HCT116 (cell line): ENCODE measurements around the gene LGALS9. TPM values are rescaled to one million over a fixed set of nuclear protein-coding genes. Genes with fewer than 3 reads are reported as not detected.
"Not testable (repeated sequence)": the region's sequence is repeated elsewhere in the genome, so short reads cannot be mapped to it uniquely, and the experiment has no call there.

Experiments used
- ATAC-seq: fragments of 200-7000 bp; cut with Tn5 transposase; 2 replicates; pipeline ENCODE4 v1.9.1; 2020; ENCODE audit warnings: mild to moderate bottlenecking, moderate library complexity
- BruUV-seq: library from RNA; stranded (reverse); fragments of 400-500 nt; replicated peaks from 2 replicates; lab custom pipeline; 2021; lab: Mats Ljungman, UMichigan
- CTCF ChIA-PET: fragments of 300-600 bp; sonication (Branson Sonifier 250); formaldehyde crosslinking; loops from one replicate; lab custom pipeline; 2021; ENCODE audit warnings: antibody characterized with exemption; lab: Charles Lee
- POLR2A ChIA-PET: fragments of 300-600, 350-600 bp; sonication (Branson Sonifier 250); formaldehyde crosslinking; loops from one replicate; lab custom pipeline; 2021; ENCODE audit warnings: antibody characterized with exemption; lab: Charles Lee
- RAD21 ChIA-PET, 2 experiments: fragments of 300-600 bp; sonication (Branson Sonifier 250); formaldehyde crosslinking; loops; one replicate each; lab custom pipeline; 2023; ENCODE audit warnings: low total read pairs in 2 of 2; ENCODE audit not compliant: uncharacterized antibody in 2 of 2, unreplicated experiment in 2 of 2, low non-redundant PET in 1 of 2; lab: Charles Lee
- DNase-seq: peaks from one replicate; pipeline ENCODE4 v3.0.0-alpha.2; 2010; ENCODE audit warnings: low read depth, low spot score
- H2AFZ ChIP-seq: fragments of 200-600 bp; shearing (Covaris generic), sonication (generic); 2 replicates; pipeline ENCODE4 v1.6.1; 2017; ENCODE audit warnings: low read depth, mixed run types, mixed read lengths, antibody characterized with exemption, low read length; ENCODE audit not compliant: poor library complexity, severe bottlenecking
- H3K27ac ChIP-seq: 2 replicates; pipeline ENCODE4 v1.5.1; 2012; ENCODE audit warnings: low read depth, low read length
- H3K27me3 ChIP-seq: fragments of 200-600 bp; sonication (generic); 2 replicates; pipeline ENCODE4 v1.6.1; 2016; ENCODE audit warnings: mixed run types, low read length, mixed read lengths; ENCODE audit not compliant: insufficient read depth
- H3K36me3 ChIP-seq, 2 experiments: fragments of 200-500 bp in 1 of 2; fragments of 200-600 bp in 1 of 2; sonication (Bioruptor generic) in 1 of 2; sonication (generic) in 1 of 2; 2 replicates each; pipeline versions ENCODE4 v1.5.1 to v1.6.1; 2014 to 2016; ENCODE audit warnings: low read length in 2 of 2, inconsistent platforms in 1 of 2, mixed read lengths in 1 of 2, mixed run types in 1 of 2; ENCODE audit not compliant: insufficient read depth in 2 of 2, control insufficient read depth in 1 of 2
- H3K4me1 ChIP-seq, 2 experiments: fragments of 200-600 bp in 1 of 2; sonication (generic) in 1 of 2; 2 replicates each; pipeline versions ENCODE4 v1.5.1 to v1.6.1; 2012 to 2017; ENCODE audit warnings: low read length in 2 of 2, inconsistent platforms in 1 of 2, mild to moderate bottlenecking in 1 of 2, mixed read lengths in 1 of 2, mixed run types in 1 of 2, moderate library complexity in 1 of 2; ENCODE audit not compliant: insufficient read depth in 2 of 2, control insufficient read depth in 1 of 2
- H3K4me2 ChIP-seq: fragments of 200-600 bp; sonication (generic); 2 replicates; pipeline ENCODE4 v1.6.1; 2017; ENCODE audit warnings: mixed run types, low read length, mixed read lengths
- H3K4me3 ChIP-seq, 2 experiments: fragments of 200-600 bp in 1 of 2; sonication (generic) in 1 of 2; replicated peaks in 1 of 2; 2 replicates each; pipeline ENCODE4 v1.5.1; 2011 to 2016; ENCODE audit warnings: low read length in 2 of 2, control low read depth in 1 of 2, low read depth in 1 of 2, mild to moderate bottlenecking in 1 of 2, mixed read lengths in 1 of 2, mixed run types in 1 of 2
- H3K79me2 ChIP-seq: fragments of 200-600 bp; sonication (generic); 2 replicates; pipeline ENCODE4 v1.6.1; 2017; ENCODE audit warnings: mild to moderate bottlenecking, mixed run types, low read length, moderate library complexity, mixed read lengths; ENCODE audit not compliant: insufficient read depth
- H3K9ac ChIP-seq: fragments of 200-600 bp; sonication (generic); 2 replicates; pipeline ENCODE4 v1.6.1; 2016; ENCODE audit warnings: low read length, mixed read lengths
- H3K9me2 ChIP-seq: fragments of 200-600 bp; sonication (generic), shearing (Covaris generic); 2 replicates; pipeline ENCODE4 v1.6.1; 2017; ENCODE audit warnings: mixed run types, mild to moderate bottlenecking, moderate library complexity; ENCODE audit not compliant: insufficient read depth
- H3K9me3 ChIP-seq, 2 experiments: fragments of 200-500 bp in 1 of 2; fragments of 200-600 bp in 1 of 2; sonication (Bioruptor generic) in 1 of 2; sonication (generic) in 1 of 2; 2 replicates each; pipeline ENCODE4 v1.6.1; 2014 to 2017; ENCODE audit warnings: low read length in 2 of 2, mixed read lengths in 2 of 2, inconsistent platforms in 1 of 2, low read depth in 1 of 2, mild to moderate bottlenecking in 1 of 2, mixed run types in 1 of 2, moderate library complexity in 1 of 2; ENCODE audit not compliant: control insufficient read depth in 1 of 2, insufficient read depth in 1 of 2
- H4K20me1 ChIP-seq: fragments of 200-600 bp; sonication (generic), shearing (Covaris generic); 2 replicates; pipeline ENCODE4 v1.6.1; 2017; ENCODE audit warnings: mixed run types, mild to moderate bottlenecking, moderate library complexity; ENCODE audit not compliant: insufficient read depth
- EGR1 ChIP-seq: IDR thresholded peaks from 2 replicates; pipeline ENCODE4 v1.6.1; 2012; ENCODE audit warnings: low read depth
- ELF1 ChIP-seq: IDR thresholded peaks from 2 replicates; pipeline ENCODE4 v1.6.1; 2012; ENCODE audit warnings: low read depth, borderline replicate concordance
- EZH2 ChIP-seq: fragments of 200-600 bp; sonication (generic); IDR thresholded peaks from 2 replicates; pipeline ENCODE4 v1.6.1; 2017; ENCODE audit warnings: antibody characterized with exemption, mixed run types
- EZH2phosphoT487 ChIP-seq: fragments of 200-600 bp; IDR thresholded peaks from 2 replicates; pipeline ENCODE4 v1.6.1; 2018; ENCODE audit warnings: antibody characterized with exemption, borderline replicate concordance
- FOSL1 ChIP-seq: IDR thresholded peaks from 2 replicates; pipeline ENCODE4 v1.6.1; 2012; ENCODE audit warnings: low read depth
- JUND ChIP-seq: IDR thresholded peaks from 2 replicates; pipeline ENCODE4 v1.6.1; 2012
- MAX ChIP-seq: IDR thresholded peaks from 2 replicates; pipeline ENCODE4 v1.6.1; 2012
- POLR2A ChIP-seq: IDR thresholded peaks from 2 replicates; pipeline ENCODE4 v1.7.0; 2011; ENCODE audit warnings: borderline replicate concordance; ENCODE audit not compliant: insufficient read depth, insufficient read length; ENCODE audit errors: extremely low read depth
- POLR2AphosphoS5 ChIP-seq: IDR thresholded peaks from 2 replicates; pipeline ENCODE4 v1.6.1; 2011; ENCODE audit warnings: mild to moderate bottlenecking, low read depth, low read length, moderate library complexity
- SRF ChIP-seq: IDR thresholded peaks from 2 replicates; pipeline ENCODE4 v1.6.1; 2012; ENCODE audit warnings: low read depth
- TCF7L2 ChIP-seq: IDR thresholded peaks from 2 replicates; pipeline ENCODE4 v1.7.0; 2011; ENCODE audit warnings: borderline replicate concordance, inconsistent platforms; ENCODE audit not compliant: insufficient read depth, insufficient read length; ENCODE audit errors: extremely low read depth
- ZFX ChIP-seq: fragments of 450-650 bp; IDR thresholded peaks from 2 replicates; pipeline ENCODE4 v1.6.1; 2017
- ZNF274 ChIP-seq: fragments of 200-500 bp; sonication (Bioruptor generic); IDR thresholded peaks from 2 replicates; pipeline ENCODE4 v1.6.1; 2014; ENCODE audit warnings: mild to moderate bottlenecking, low read depth, low read length, inconsistent platforms
- intact Hi-C: fragments of 100-400 bp; cut with micrococcal nuclease; formaldehyde crosslinking; loops from 2 replicates; pipeline ENCODE4 v1.10.0; 2022
- total RNA-seq: library from RNA; stranded (reverse); gene quantifications from one replicate; pipeline ENCODE4 v1.2.1, GENCODE V29; 2021; ENCODE audit not compliant: unreplicated experiment
- TF ChIP-seq, protein P1 (sequence below): IDR thresholded peaks from 2 replicates; pipeline ENCODE4 v1.6.1; 2012; ENCODE audit warnings: low read depth
- TF ChIP-seq, protein P2 (sequence below), 3 experiments: fragments of 200-600 bp in 1 of 3; sonication (generic) in 1 of 3; IDR thresholded peaks in 2 of 3; conservative IDR thresholded peaks in 1 of 3; 2 replicates each; pipeline ENCODE4 v1.5.1; 2012 to 2017; ENCODE audit warnings: low read depth in 2 of 3, low read length in 2 of 3, antibody characterized with exemption in 1 of 3, borderline replicate concordance in 1 of 3, control low read depth in 1 of 3, mild to moderate bottlenecking in 1 of 3, mixed read lengths in 1 of 3, mixed run types in 1 of 3, moderate library complexity in 1 of 3; ENCODE audit not compliant: insufficient read depth in 1 of 3

LGALS9 gene
- total RNA-seq, 1 experiment from 2014 or later: 1.9 TPM

GRCh38 chr17:27666270-27666669 is 35.3 kb downstream of the LGALS9 start:
- H3K9ac ChIP-seq, POLR2A ChIA-PET, H3K4me3 ChIP-seq, BruUV-seq, H3K4me2 ChIP-seq, H3K36me3 ChIP-seq, RAD21 ChIA-PET, H2AFZ ChIP-seq, H3K79me2 ChIP-seq, H3K9me2 ChIP-seq, H3K9me3 ChIP-seq, H3K27me3 ChIP-seq, intact Hi-C loops, H3K27ac ChIP-seq, H3K4me1 ChIP-seq, ATAC-seq, H4K20me1 ChIP-seq, DNase-seq: not testable (repeated sequence)
- CTCF ChIA-PET: interaction anchor here (1.0 kb wide), 1 partner anchor 11 kb away, joined by 4 read pairs; no protein-coding TSS in a partner anchor

GRCh38 chr17:27666831-27667560 is 36.0 kb downstream of the LGALS9 start:
- Histone ChIP-seq H3K4me2 (no peak overlapping the region), H3K4me3 (no peak overlapping the region), H3K4me1 (no peaks in the 10 kb centered on the region), H3K9ac (no peak overlapping the region), H3K27ac (no peak overlapping the region), H3K79me2 (no peaks in the 10 kb centered on the region), H3K36me3 (no peaks in the 10 kb centered on the region), H3K9me2 (no peaks in the 10 kb centered on the region), H4K20me1 (no peaks in the 10 kb centered on the region), H3K9me3 (no peaks in the 10 kb centered on the region), H2AFZ (no peak overlapping the region), H3K27me3 (no peaks in the 10 kb centered on the region)
- intact Hi-C loops: no loop called here
- POLR2A ChIA-PET: no interaction called here
- RAD21 ChIA-PET: no interaction called here
- no peak for ATAC-seq
- CTCF ChIA-PET: interaction anchor here (1.0 kb wide), 1 partner anchor 12 kb away, joined by 4 read pairs; no protein-coding TSS in a partner anchor
- DNase-seq: no peak
- no TSS peak for BruUV-seq
- no peak for TF ChIP-seq ZFX
- no peak for TF ChIP-seq SRF
- TF ChIP-seq ELF1: no peak
- no peak for TF ChIP-seq POLR2A
- no peak for TF ChIP-seq JUND
- TF ChIP-seq EGR1: no peak
- TF ChIP-seq TCF7L2: no peak
- TF ChIP-seq, protein P1, sequence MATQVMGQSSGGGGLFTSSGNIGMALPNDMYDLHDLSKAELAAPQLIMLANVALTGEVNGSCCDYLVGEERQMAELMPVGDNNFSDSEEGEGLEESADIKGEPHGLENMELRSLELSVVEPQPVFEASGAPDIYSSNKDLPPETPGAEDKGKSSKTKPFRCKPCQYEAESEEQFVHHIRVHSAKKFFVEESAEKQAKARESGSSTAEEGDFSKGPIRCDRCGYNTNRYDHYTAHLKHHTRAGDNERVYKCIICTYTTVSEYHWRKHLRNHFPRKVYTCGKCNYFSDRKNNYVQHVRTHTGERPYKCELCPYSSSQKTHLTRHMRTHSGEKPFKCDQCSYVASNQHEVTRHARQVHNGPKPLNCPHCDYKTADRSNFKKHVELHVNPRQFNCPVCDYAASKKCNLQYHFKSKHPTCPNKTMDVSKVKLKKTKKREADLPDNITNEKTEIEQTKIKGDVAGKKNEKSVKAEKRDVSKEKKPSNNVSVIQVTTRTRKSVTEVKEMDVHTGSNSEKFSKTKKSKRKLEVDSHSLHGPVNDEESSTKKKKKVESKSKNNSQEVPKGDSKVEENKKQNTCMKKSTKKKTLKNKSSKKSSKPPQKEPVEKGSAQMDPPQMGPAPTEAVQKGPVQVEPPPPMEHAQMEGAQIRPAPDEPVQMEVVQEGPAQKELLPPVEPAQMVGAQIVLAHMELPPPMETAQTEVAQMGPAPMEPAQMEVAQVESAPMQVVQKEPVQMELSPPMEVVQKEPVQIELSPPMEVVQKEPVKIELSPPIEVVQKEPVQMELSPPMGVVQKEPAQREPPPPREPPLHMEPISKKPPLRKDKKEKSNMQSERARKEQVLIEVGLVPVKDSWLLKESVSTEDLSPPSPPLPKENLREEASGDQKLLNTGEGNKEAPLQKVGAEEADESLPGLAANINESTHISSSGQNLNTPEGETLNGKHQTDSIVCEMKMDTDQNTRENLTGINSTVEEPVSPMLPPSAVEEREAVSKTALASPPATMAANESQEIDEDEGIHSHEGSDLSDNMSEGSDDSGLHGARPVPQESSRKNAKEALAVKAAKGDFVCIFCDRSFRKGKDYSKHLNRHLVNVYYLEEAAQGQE: no peak
- TF ChIP-seq ZNF274: no peak
- no peak for TF ChIP-seq EZH2
- no peak for TF ChIP-seq FOSL1
- no peak for TF ChIP-seq MAX
- TF ChIP-seq EZH2phosphoT487: no peak
- TF ChIP-seq, protein P2, sequence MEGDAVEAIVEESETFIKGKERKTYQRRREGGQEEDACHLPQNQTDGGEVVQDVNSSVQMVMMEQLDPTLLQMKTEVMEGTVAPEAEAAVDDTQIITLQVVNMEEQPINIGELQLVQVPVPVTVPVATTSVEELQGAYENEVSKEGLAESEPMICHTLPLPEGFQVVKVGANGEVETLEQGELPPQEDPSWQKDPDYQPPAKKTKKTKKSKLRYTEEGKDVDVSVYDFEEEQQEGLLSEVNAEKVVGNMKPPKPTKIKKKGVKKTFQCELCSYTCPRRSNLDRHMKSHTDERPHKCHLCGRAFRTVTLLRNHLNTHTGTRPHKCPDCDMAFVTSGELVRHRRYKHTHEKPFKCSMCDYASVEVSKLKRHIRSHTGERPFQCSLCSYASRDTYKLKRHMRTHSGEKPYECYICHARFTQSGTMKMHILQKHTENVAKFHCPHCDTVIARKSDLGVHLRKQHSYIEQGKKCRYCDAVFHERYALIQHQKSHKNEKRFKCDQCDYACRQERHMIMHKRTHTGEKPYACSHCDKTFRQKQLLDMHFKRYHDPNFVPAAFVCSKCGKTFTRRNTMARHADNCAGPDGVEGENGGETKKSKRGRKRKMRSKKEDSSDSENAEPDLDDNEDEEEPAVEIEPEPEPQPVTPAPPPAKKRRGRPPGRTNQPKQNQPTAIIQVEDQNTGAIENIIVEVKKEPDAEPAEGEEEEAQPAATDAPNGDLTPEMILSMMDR (IDR thresholded peaks at IDR 0.05 in 2 of 3, conservative IDR thresholded peaks at IDR 0.05 in 1 of 3; ENCODE audit: borderline replicate concordance in 1 of 3, insufficient read depth in 1 of 3, low read depth in 2 of 3, low read length in 2 of 3): no peak
- TF ChIP-seq POLR2AphosphoS5: no peak
